ENCODE results near the gene RPP21.
"Not testable (repeated sequence)": the region's sequence is repeated elsewhere in the genome, so short reads cannot be mapped to it uniquely, and the experiment has no call there.

Gene RPP21

GRCh38 chr6:30329331-30329730 lies 15.6 kb upstream of the RPP21 start:
- no peak for DNase-seq (ENCODE audit: low read depth, low spot score)

- no peak for DNase-seq (ENCODE audit: low read depth, low spot score)
Observed at GRCh38 chr6:30331981-30332380, 13.0 kb upstream of the RPP21 start.

GRCh38 chr6:30334075-30334783 lies 10.7 kb upstream of the RPP21 start:
- DNase-seq (ENCODE audit: low read depth, low spot score) = no peak

- no peak for DNase-seq (ENCODE audit: low read depth, low spot score)
Observed at GRCh38 chr6:30340589-30341054, 4.3 kb upstream of the RPP21 start.

- DNase-seq (ENCODE audit: low read depth, low spot score) = no peak
Observed at GRCh38 chr6:30341218-30341617, 3.7 kb upstream of the RPP21 start.

- DNase-seq (ENCODE audit: low read depth, low spot score) = no peak
Observed at GRCh38 chr6:30341728-30342127, 3.2 kb upstream of the RPP21 start.

GRCh38 chr6:30344191-30344867 lies 627 bp upstream of the RPP21 start:
- no peak for DNase-seq (ENCODE audit: low read depth, low spot score)

- DNase-seq (ENCODE audit: low read depth, low spot score) = no peak
Observed at GRCh38 chr6:30345852-30346251, 896 bp downstream of the RPP21 start.

- no peak for DNase-seq (ENCODE audit: low read depth, low spot score)
Observed at GRCh38 chr6:30348957-30349356, 4.0 kb downstream of the RPP21 start.

GRCh38 chr6:30349421-30350177 lies 4.6 kb downstream of the RPP21 start:
- no peak for DNase-seq (ENCODE audit: low read depth, low spot score)

GRCh38 chr6:30350524-30350923 lies 5.6 kb downstream of the RPP21 start:
- no peak for DNase-seq (ENCODE audit: low read depth, low spot score)

- no peak for DNase-seq (ENCODE audit: low read depth, low spot score)
Observed at GRCh38 chr6:30352550-30352949, 7.6 kb downstream of the RPP21 start.

GRCh38 chr6:30355281-30355680 lies 10.3 kb downstream of the RPP21 start:
- DNase-seq (ENCODE audit: low read depth, low spot score) = no peak

- DNase-seq (ENCODE audit: low read depth, low spot score) = no peak
Observed at GRCh38 chr6:30356536-30356935, 11.6 kb downstream of the RPP21 start.

GRCh38 chr6:30357678-30358540 lies 13.0 kb downstream of the RPP21 start:
- peak; percentile 89 for DNase-seq (ENCODE audit: low read depth, low spot score)

- no peak for DNase-seq (ENCODE audit: low read depth, low spot score)
Observed at GRCh38 chr6:30359276-30359675, 14.3 kb downstream of the RPP21 start.

- no peak for DNase-seq (ENCODE audit: low read depth, low spot score)
Observed at GRCh38 chr6:30360139-30360538, 15.2 kb downstream of the RPP21 start.

GRCh38 chr6:30361661-30362060 lies 16.7 kb downstream of the RPP21 start:
- DNase-seq (ENCODE audit: low read depth, low spot score) = no peak

GRCh38 chr6:30363459-30363858 lies 18.5 kb downstream of the RPP21 start:
- no peak for DNase-seq (ENCODE audit: low read depth, low spot score)

GRCh38 chr6:30364591-30364990 lies 19.6 kb downstream of the RPP21 start:
- no peak for DNase-seq (ENCODE audit: low read depth, low spot score)

- not testable (repeated sequence) for DNase-seq (ENCODE audit: low read depth, low spot score)
Observed at GRCh38 chr6:30369280-30369679, 24.3 kb downstream of the RPP21 start.

All from ELF-1 (cell line).